Psoas muscle (tissue), 8 donors: Measurements from ENCODE around the gene RNU6-7. TPM values are rescaled to one million over a fixed set of nuclear protein-coding genes. Genes with fewer than 3 reads are reported as not detected.

ENCODE experiments used
- ATAC-seq, 4 donors: fragments of 200-7000 bp; cut with Tn5 transposase; one replicate each; pipeline ENCODE4 v1.9.1; 2020; ENCODE audit warnings: moderate library complexity in 3 of 4, mild to moderate bottlenecking in 2 of 4
- DNase-seq, 2 donors: peaks; one replicate each; pipeline ENCODE4 v3.0.0-alpha.2; 2020
- H3K27ac ChIP-seq: fragments of 200-600 bp; one replicate; pipeline ENCODE4 v1.8.0; 2022
- H3K27me3 ChIP-seq, 3 donors: fragments of 200-600 bp in 1 of 3; one replicate each; pipeline versions ENCODE4 v1.6.1 to v1.8.0; 2013 to 2022; ENCODE audit warnings: low read length in 2 of 3, mild to moderate bottlenecking in 2 of 3, moderate library complexity in 1 of 3; ENCODE audit not compliant: insufficient read depth in 3 of 3
- H3K36me3 ChIP-seq, 2 donors: fragments of 200-600 bp in 1 of 2; one replicate each; pipeline versions ENCODE4 v1.6.1 to v1.8.0; 2013 to 2022; ENCODE audit warnings: low read depth in 1 of 2, mild to moderate bottlenecking in 1 of 2, moderate library complexity in 1 of 2; ENCODE audit not compliant: insufficient read depth in 1 of 2
- H3K4me1 ChIP-seq: fragments of 200-600 bp; one replicate; pipeline ENCODE4 v1.8.0; 2022
- H3K4me3 ChIP-seq: fragments of 200-600 bp; one replicate; pipeline ENCODE4 v1.8.0; 2022; ENCODE audit warnings: mild to moderate bottlenecking
- H3K9me3 ChIP-seq: fragments of 200-600 bp; one replicate; pipeline ENCODE4 v1.8.0; 2022
- CTCF ChIP-seq: fragments of 200-600 bp; IDR thresholded peaks from one replicate; pipeline ENCODE4 v1.8.0; 2022; ENCODE audit warnings: antibody characterized with exemption
- WGBS, 3 donors: extraction: QIAGEN DNeasy Blood & Tissue Kit; methylation state at CpG; one replicate each; pipeline versions ENCODE4 v1.1.6 to v1.1.7; 2013; 5-methylcytosine and 5-hydroxymethylcytosine counted together
- intact Hi-C, 2 donors: fragments of 100-400 bp; cut with DNase I; formaldehyde crosslinking; loops; one replicate each; pipeline versions ENCODE4 v1.11.0 to v1.14.2; 2022
- polyA plus RNA-seq, 3 donors: library from polyadenylated mRNA; stranded (reverse); fragments of 200-250 nt; gene quantifications; one replicate each; pipeline ENCODE4 v1.2.3, GENCODE V29; 2013
- total RNA-seq, 4 donors: library from RNA; stranded (reverse); fragmentation: NEBNext Ultra II Directional in 2 of 4; extraction: Animal tissue kit (Norgen Biotek cat#: 25700) in 2 of 4; gene quantifications; one replicate each; pipeline versions ENCODE4 v1.2.1 to v1.2.4, GENCODE V29; 2021 to 2023
- donor health status: healthy with polysubstance abuse.
- donor health status: DM: no; HTN: no; CAD: no; lungs with moderate emphysema.
- donor health status: Bipolar disorder and iron deficiency.
- donor health status: healthy.
- donor health status: DM: yes; HTN: yes; CAD: no.
- donor health status: DM: no; HTN: no; CAD: no.
- donor health status: DM: no; HTN: no; CAD: no.
- donor health status: DM: yes; HTN: yes; CAD: no.

The RNU6-7 gene
- total and polyA plus RNA-seq, 7 donors, result not detected

- H3K4me1 ChIP-seq, result no peaks in the 10 kb centered on the region
- ATAC-seq (no peak), DNase-seq (no peak)
- TF ChIP-seq CTCF, result no peak
- H3K4me3 ChIP-seq, result no peak overlapping the region
- no peaks in the 10 kb centered on the region for H3K36me3 ChIP-seq
- peaks cover 0 to 3% (median 0%) of the 10 kb centered on the region in 3 donors for H3K27me3 ChIP-seq
- intact Hi-C loops, result no loop called here
- WGBS, 3 donors, result 81 to 92% (median 83%) methylated on average over 1 of the region's 1 CpG
- no peak overlapping the region for H3K27ac ChIP-seq
- H3K9me3 ChIP-seq, result peaks cover 8% of the 10 kb centered on the region
Observed at GRCh38 chr14:32189811-32190210, 12.0 kb upstream of the RNU6-7 start.

- no peaks in the 10 kb centered on the region for H3K9me3 ChIP-seq
- ATAC-seq (no peak), DNase-seq (no peak)
- no peak overlapping the region for H3K27ac ChIP-seq
- 62 to 70% (median 63%) methylated on average over 3 of the region's 3 CpGs for WGBS, 3 donors
- intact Hi-C loops, result no loop called here
- no peak for TF ChIP-seq CTCF
- no peaks in the 10 kb centered on the region for H3K4me1 ChIP-seq
- H3K4me3 ChIP-seq, result no peak overlapping the region
- H3K27me3 ChIP-seq, result peaks cover 0 to 3% (median 0%) of the 10 kb centered on the region in 3 donors
- H3K36me3 ChIP-seq, result no peaks in the 10 kb centered on the region
Observed at GRCh38 chr14:32190673-32191072, 11.2 kb upstream of the RNU6-7 start.

GRCh38 chr14:32192712-32193373 is 9.0 kb upstream of the RNU6-7 start:
- Histone ChIP-seq H3K27ac (no peak overlapping the region), H3K36me3 (no peaks in the 10 kb centered on the region), H3K27me3 (peaks cover 0 to 3% (median 0%) of the 10 kb centered on the region in 3 donors), H3K4me1 (no peaks in the 10 kb centered on the region), H3K9me3 (no peaks in the 10 kb centered on the region), H3K4me3 (no peak overlapping the region)
- 54 to 81% (median 73%) methylated on average over 2 of the region's 2 CpGs for WGBS, 3 donors
- no peak for DNase-seq
- no peak for TF ChIP-seq CTCF
- intact Hi-C loops, result no loop called here
- ATAC-seq, result peak in 2 of 4 donors; percentile 35 to 64

- WGBS, 3 donors, result 81 to 96% (median 82%) methylated on average over 2 of the region's 2 CpGs
- no peaks in the 10 kb centered on the region for H3K4me1 ChIP-seq
- TF ChIP-seq CTCF, result no peak
- ATAC-seq (no peak), DNase-seq (no peak)
- H3K27ac ChIP-seq, result no peak overlapping the region
- no peaks in the 10 kb centered on the region for H3K9me3 ChIP-seq
- no peaks in the 10 kb centered on the region for H3K36me3 ChIP-seq
- intact Hi-C loops, result no loop called here
- no peak overlapping the region for H3K4me3 ChIP-seq
- H3K27me3 ChIP-seq, result peaks cover 0 to 3% (median 0%) of the 10 kb centered on the region in 3 donors
Observed at GRCh38 chr14:32193532-32193931, 8.3 kb upstream of the RNU6-7 start.

- WGBS, 3 donors, result 58 to 79% (median 68%) methylated on average over 1 of the region's 1 CpG
- H3K27me3 ChIP-seq, result peaks cover 0 to 3% (median 0%) of the 10 kb centered on the region in 3 donors
- no peaks in the 10 kb centered on the region for H3K4me1 ChIP-seq
- no peaks in the 10 kb centered on the region for H3K9me3 ChIP-seq
- no peak overlapping the region for H3K4me3 ChIP-seq
- ATAC-seq, result no peak
- no peak for TF ChIP-seq CTCF
- H3K36me3 ChIP-seq, result no peaks in the 10 kb centered on the region
- no peak overlapping the region for H3K27ac ChIP-seq
- DNase-seq, result no peak
- intact Hi-C loops, result no loop called here
Observed at GRCh38 chr14:32195636-32196035, 6.2 kb upstream of the RNU6-7 start.
